ENCODE results near the gene TNS3. TPM values are rescaled to one million over a fixed set of nuclear protein-coding genes. Genes with fewer than 3 reads are reported as not detected.

The TNS3 gene
- total RNA-seq, 1 experiment from 2014 or later: 9.5 TPM

GRCh38 chr7:47536661-47537611 lies 45.0 kb downstream of the TNS3 start:
- Histone ChIP-seq H2BK20ac (ENCODE audit: low read depth, low read length, poor library complexity, severe bottlenecking) (no peak overlapping the region), H4K8ac (replicated peaks; ENCODE audit: insufficient read length, low read depth, low read length) (no peak overlapping the region), H3K18ac (ENCODE audit: insufficient read length, low read depth, low read length) (peak overlapping the region; percentile 18), H3K56ac (ENCODE audit: insufficient read length, low read depth, low read length) (no peak overlapping the region), H4K20me1 (ENCODE audit: control insufficient read depth, insufficient read depth, insufficient read length) (peaks cover 3% of the 10 kb centered on the region), H2BK5ac (ENCODE audit: insufficient read length, low read length) (no peak overlapping the region), H2AK5ac (ENCODE audit: insufficient read length, low read length) (no peak overlapping the region), H3K4ac (ENCODE audit: low read depth, low read length) (no peak overlapping the region), H3K79me2 (ENCODE audit: insufficient read depth, low read length) (no peaks in the 10 kb centered on the region), H4K91ac (ENCODE audit: insufficient read length, low read depth, low read length) (no peak overlapping the region), H2BK12ac (ENCODE audit: insufficient read length, low read depth, low read length) (no peak overlapping the region), H2BK120ac (ENCODE audit: low read depth, low read length, poor library complexity, severe bottlenecking) (no peak overlapping the region), H3K4me2 (ENCODE audit: insufficient read depth, insufficient read length, low read length) (peak overlapping the region; percentile 88), H4K5ac (ENCODE audit: insufficient read length, low read depth, low read length) (no peak overlapping the region), H3K27ac (ENCODE audit: insufficient read length, low read depth, low read length) (no peak overlapping the region), H2AFZ (ENCODE audit: low read length) (no peak overlapping the region), H3K79me1 (ENCODE audit: insufficient read depth, low read depth, low read length, poor library complexity, severe bottlenecking) (no peaks in the 10 kb centered on the region), H3K23me2 (ENCODE audit: insufficient read length, low read depth, low read length, poor library complexity, severe bottlenecking) (peaks cover 11% of the 10 kb centered on the region), H3K4me1 (ENCODE audit: insufficient read depth, low read length) (no peaks in the 10 kb centered on the region; the same call in 1 of the 2 replicates), H3K14ac (ENCODE audit: insufficient read depth, low read length) (peak overlapping the region; percentile 79), H3T11ph (ENCODE audit: low read length) (no peak overlapping the region), H2BK15ac (ENCODE audit: low read depth, low read length) (no peak overlapping the region), H3K23ac (ENCODE audit: insufficient read length, low read depth, low read length) (no peak overlapping the region), H3K9me3 (ENCODE audit: control insufficient read depth, low read depth, low read length) (no peaks in the 10 kb centered on the region), H3K9ac (ENCODE audit: extremely low read depth, insufficient read length, low read length) (no peak overlapping the region), H3K27me3 (ENCODE audit: insufficient read depth, low read length) (peaks cover 3% of the 10 kb centered on the region; the same call in 1 of the 2 replicates)
- H3K27ac Mint-ChIP-seq: peak overlapping the region in 1 of 3 experiments; percentile 59; a peak in 2 of 7 replicates
- no peak for TF ChIP-seq CTCF (conservative IDR thresholded peaks at IDR 0.05)
- peaks cover 26 to 53% of the 10 kb centered on the region in 2 experiments for H3K4me1 Mint-ChIP-seq
- peak; percentile 50 for DNase-seq
- peaks cover 83% of the 10 kb centered on the region for H3K27me3 Mint-ChIP-seq (ENCODE audit: low read depth)
- peak overlapping the region; percentile 71 to 89 for H3K4me3 Mint-ChIP-seq
- H3K9me3 Mint-ChIP-seq: peaks cover 4 to 6% of the 10 kb centered on the region in 2 experiments; a peak in 2 of 5 replicates
- peaks cover 0 to 5% (median 5%) of the 10 kb centered on the region in 3 experiments; a peak in 4 of 7 replicates for H3K36me3 Mint-ChIP-seq (ENCODE audit: insufficient read depth in 1 of 3, low read depth in 3 of 3)
- no CpG with 5 or more reads among the region's 96 CpGs for WGBS (ENCODE audit: extremely low coverage, insufficient read length, low lambda C conversion rate)
